Prostate gland (tissue), 2 donors: ENCODE data around the gene EFEMP2. TPM values are rescaled to one million over a fixed set of nuclear protein-coding genes. Genes with fewer than 3 reads are reported as not detected.

Experiments used
- DNase-seq: peaks from one replicate; pipeline ENCODE4 v3.0.0-alpha.2; 2019; ENCODE audit warnings: low spot score
- H3K27ac ChIP-seq, 2 donors: fragments of 200-600 bp; sonication (generic); 2 replicates each; pipeline ENCODE4 v1.5.1; 2017 to 2019
- H3K27me3 ChIP-seq: fragments of 200-600 bp; sonication (generic); replicated peaks from 2 replicates; pipeline ENCODE4 v1.5.1; 2019; ENCODE audit not compliant: insufficient read depth
- H3K36me3 ChIP-seq, 2 donors: fragments of 200-600 bp; sonication (generic); 1 replicate in 1 of 2; 2 replicates in 1 of 2; pipeline versions ENCODE4 v1.5.1 to v1.8.1; 2017 to 2019
- H3K4me1 ChIP-seq: fragments of 200-600 bp; sonication (generic); replicated peaks from 2 replicates; pipeline ENCODE4 v1.5.1; 2019
- H3K4me3 ChIP-seq, 2 donors: fragments of 200-600 bp; sonication (generic); 2 replicates each; pipeline ENCODE4 v1.5.1; 2017 to 2019
- H3K9me3 ChIP-seq: fragments of 200-600 bp; sonication (generic); 2 replicates; pipeline ENCODE4 v1.5.1; 2017
- POLR2A ChIP-seq: fragments of 450-650 bp; IDR thresholded peaks from one replicate; pipeline ENCODE4 v1.6.1; 2016; ENCODE audit warnings: antibody characterized with exemption, mild to moderate bottlenecking
- POLR2AphosphoS5 ChIP-seq: sonication (generic); formaldehyde crosslinking; IDR thresholded peaks from one replicate; pipeline ENCODE4 v1.6.1; 2017; ENCODE audit warnings: antibody characterized with exemption
- WGBS: methylation state at CpG from one replicate; pipeline ENCODE4 v1.1.5; 2018; 5-methylcytosine and 5-hydroxymethylcytosine counted together
- intact Hi-C: fragments of 100-400 bp; cut with DNase I; formaldehyde crosslinking; loops from one replicate; pipeline ENCODE4 v1.14.2; 2022
- total RNA-seq, 2 donors: library from RNA; depleted of rRNA; stranded (reverse); fragments of >200 nt; gene quantifications; one replicate each; pipeline ENCODE4 v1.1.0, GENCODE V29; 2016
- TF ChIP-seq, protein P1 (sequence below), 4 experiments: fragments of 200-600 bp in 2 of 4; fragments of 450-650 bp in 2 of 4; sonication (generic) in 2 of 4; IDR thresholded peaks; 1 replicate in 3 of 4; 2 replicates in 1 of 4; pipeline ENCODE4 v1.5.1; 2016 to 2019; ENCODE audit warnings: antibody characterized with exemption in 4 of 4, mild to moderate bottlenecking in 2 of 4, moderate library complexity in 2 of 4

Gene EFEMP2
- total RNA-seq, 2 donors from 2014 or later, result 40.0 to 84.5 TPM

DNA sequence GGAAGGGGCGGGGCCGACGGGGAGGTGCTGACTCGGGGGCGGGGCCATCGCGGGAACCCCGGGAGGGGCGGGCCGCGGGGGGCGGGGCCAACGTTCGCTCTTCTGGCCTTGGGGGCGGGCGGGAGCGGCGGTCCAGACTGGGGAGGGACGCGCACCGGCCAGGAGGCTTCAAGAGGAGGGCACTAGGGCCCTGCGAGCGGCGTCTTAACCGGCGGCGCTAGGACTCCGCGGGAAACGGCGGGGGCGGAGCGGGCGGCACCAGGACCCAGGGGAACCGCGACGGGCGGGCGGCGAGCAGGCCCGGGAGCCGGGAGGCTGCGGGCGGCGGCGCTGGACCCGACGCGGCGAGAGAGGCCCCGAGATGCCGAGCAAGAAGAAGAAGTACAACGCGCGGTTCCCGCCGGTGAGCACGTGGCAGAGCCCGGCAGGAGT, 46.6 kb upstream of the EFEMP2 start, which contains the start of gene DRAP1:
DRAP1 (plus strand) TSS at position 286 of the 432 bp plus-strand sequence; CDS start at position 362, 76 bp downstream.
- no peaks in the 10 kb centered on the region for H3K36me3 ChIP-seq
- no peaks in the 10 kb centered on the region for H3K9me3 ChIP-seq
- H3K4me3 ChIP-seq, result peak within 1 kb of the TSS; percentile 92 to 98
- H3K27me3 ChIP-seq, result no peaks in the 10 kb centered on the region
- peak within 1 kb of the TSS; percentile 89 to 92 for H3K27ac ChIP-seq
- under 1% methylated on average over 38 of the region's 59 CpGs for WGBS
- H3K4me1 ChIP-seq, result peaks cover 27% of the 10 kb centered on the region
- intact Hi-C loops, result loop anchor here (1.0 to 10.0 kb wide), 3 partner anchors 43 to 346 kb away; partner anchors contain the start of genes MUS81, RAB1B and SART1
- TF ChIP-seq POLR2A (peak; percentile 71), POLR2AphosphoS5 (peak; percentile 86)
- TF ChIP-seq, protein P1, sequence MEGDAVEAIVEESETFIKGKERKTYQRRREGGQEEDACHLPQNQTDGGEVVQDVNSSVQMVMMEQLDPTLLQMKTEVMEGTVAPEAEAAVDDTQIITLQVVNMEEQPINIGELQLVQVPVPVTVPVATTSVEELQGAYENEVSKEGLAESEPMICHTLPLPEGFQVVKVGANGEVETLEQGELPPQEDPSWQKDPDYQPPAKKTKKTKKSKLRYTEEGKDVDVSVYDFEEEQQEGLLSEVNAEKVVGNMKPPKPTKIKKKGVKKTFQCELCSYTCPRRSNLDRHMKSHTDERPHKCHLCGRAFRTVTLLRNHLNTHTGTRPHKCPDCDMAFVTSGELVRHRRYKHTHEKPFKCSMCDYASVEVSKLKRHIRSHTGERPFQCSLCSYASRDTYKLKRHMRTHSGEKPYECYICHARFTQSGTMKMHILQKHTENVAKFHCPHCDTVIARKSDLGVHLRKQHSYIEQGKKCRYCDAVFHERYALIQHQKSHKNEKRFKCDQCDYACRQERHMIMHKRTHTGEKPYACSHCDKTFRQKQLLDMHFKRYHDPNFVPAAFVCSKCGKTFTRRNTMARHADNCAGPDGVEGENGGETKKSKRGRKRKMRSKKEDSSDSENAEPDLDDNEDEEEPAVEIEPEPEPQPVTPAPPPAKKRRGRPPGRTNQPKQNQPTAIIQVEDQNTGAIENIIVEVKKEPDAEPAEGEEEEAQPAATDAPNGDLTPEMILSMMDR (IDR thresholded peaks at IDR 0.05), result peak in 3 of 4 experiments; percentile 12 to 27 (median 12)
- DNase-seq, result peak; percentile 99

DNA sequence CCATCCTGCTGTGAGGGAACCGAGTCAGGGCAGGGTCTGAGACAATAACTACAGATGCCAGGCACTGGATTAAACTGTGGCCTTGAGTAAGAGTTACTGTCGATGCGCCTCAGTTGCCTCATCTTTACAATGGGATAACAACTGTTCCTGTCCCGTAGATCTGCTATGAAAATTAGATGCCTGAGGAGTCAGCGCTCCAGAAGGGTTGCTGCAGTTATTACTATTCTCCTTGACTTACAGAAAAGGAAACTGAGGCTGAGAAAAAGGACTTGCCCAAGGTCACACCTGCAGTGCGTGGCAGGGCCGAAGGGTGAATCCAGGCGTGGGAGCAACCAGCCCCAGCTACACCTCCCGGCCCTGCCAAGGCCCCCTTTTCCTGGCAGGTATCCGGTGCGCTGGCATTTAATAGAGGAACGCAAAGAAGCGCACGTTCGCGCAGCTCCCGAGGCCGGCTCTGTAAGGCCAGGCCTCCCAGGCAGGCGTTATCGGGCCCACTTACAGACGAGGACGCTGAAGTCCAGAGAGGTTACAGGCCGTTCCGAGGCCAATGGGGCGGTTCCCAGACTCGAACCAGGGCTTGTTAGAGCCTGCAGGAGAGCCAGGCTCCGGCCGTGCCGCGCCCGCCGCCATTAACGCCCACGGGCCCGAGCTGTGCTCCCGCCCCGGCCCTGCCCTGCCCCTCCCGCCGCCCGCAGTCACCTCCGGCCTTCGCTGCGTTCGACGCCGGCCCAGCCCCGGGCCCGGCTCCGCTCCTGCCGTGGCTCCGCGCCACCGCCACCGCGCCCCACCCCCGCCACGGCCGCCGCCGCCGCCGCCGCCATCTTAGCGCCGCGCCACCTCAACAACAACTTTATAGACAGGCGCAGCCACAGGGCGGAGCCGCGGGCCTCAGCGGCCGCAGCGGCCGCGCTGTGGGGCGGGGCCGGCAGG, 45.9 kb upstream of the EFEMP2 start, which contains the start of gene C11orf68:
C11orf68 (minus strand) TSS at position 852 of the 930 bp plus-strand sequence; CDS start at position 821, 31 bp downstream.
- peaks cover 27% of the 10 kb centered on the region for H3K4me1 ChIP-seq
- peak; percentile 14 for TF ChIP-seq POLR2A
- TF ChIP-seq, protein P1 (IDR thresholded peaks at IDR 0.05), result no peak
- H3K36me3 ChIP-seq, result no peaks in the 10 kb centered on the region
- H3K27me3 ChIP-seq, result no peaks in the 10 kb centered on the region
- intact Hi-C loops, result loop anchor here (1.0 to 10.0 kb wide), 4 partner anchors 28 to 346 kb away; partner anchors contain the start of genes CCDC85B, MUS81, RAB1B and SART1
- H3K9me3 ChIP-seq, result no peaks in the 10 kb centered on the region
- H3K4me3 ChIP-seq, result peak within 1 kb of the TSS; percentile 92 to 98
- peak within 1 kb of the TSS; percentile 89 to 92 for H3K27ac ChIP-seq
- no peak for DNase-seq
- whole genome bisulfite sequencing, result 6% methylated on average over 49 of the region's 77 CpGs

DNA sequence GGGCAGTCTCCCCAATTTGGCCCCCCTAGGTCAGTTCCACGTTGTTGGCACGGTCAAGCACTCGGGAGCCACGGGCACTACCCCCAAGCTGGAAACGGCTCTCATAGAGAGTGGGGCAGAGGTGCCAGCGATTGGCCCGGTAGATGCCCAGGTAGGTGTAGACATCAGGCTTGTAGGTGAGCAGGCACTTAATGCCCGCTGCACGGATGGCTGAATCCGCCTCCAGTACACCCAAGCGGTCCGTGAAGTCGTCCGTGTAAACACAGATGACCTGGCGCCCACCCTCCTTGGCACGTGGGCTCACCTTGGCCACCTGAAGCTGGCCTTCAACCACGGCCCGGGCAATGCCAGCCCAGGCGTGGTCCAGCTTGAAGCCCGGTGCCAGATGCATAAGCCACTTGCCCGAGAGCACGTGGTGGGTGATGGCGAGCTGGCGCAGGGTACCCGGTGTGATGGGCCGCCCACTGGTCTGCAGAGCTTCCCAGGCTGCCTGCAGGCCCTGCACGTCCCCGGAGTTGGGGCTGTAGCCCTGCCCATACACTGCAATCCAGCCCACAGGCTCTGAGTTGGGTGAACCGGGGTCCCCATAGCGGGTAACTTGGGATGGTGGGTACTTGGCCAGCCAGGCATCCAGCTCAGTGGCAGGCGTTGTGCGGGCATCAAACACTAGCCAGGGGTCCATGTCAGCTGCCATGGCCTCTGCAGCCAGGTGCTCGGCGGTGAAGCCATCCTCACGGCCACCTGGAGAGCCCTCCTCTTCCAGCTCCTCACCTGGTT, 45.0 kb upstream of the EFEMP2 start:
- Histone ChIP-seq H3K4me1 (peaks cover 27% of the 10 kb centered on the region), H3K27me3 (no peaks in the 10 kb centered on the region), H3K27ac (peak overlapping the region; percentile 89 to 92), H3K4me3 (peak overlapping the region; percentile 92 to 98), H3K9me3 (no peaks in the 10 kb centered on the region), H3K36me3 (no peaks in the 10 kb centered on the region)
- intact Hi-C loops, result loop anchor here (1.0 to 10.0 kb wide), 3 partner anchors 27 to 347 kb away; partner anchors contain the start of genes CCDC85B, RAB1B and SART1
- DNase-seq, result no peak
- no peak for TF ChIP-seq POLR2A
- 72% methylated on average over 27 of the region's 35 CpGs for WGBS

DNA sequence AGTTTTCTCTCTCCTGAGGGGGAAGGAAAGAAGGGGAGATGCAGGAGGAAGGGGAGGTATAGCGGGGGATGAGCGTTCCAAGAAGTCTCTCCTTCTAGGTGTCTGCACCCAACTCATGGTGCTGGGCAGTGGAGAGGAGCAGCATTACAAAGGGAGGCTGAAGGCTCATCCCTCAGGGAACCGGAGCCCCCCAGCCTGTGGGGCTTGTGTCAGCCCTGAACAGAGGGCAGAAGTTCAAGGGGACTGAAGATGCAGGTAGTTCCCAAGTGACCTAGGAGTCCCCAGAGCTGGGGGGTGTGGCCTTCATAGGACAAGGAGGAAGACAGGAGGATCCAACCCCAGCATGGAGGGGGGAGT, 44.5 kb upstream of the EFEMP2 start:
- no peak for TF ChIP-seq POLR2A
- TF ChIP-seq, protein P1 (IDR thresholded peaks at IDR 0.05), result no peak
- no peak for TF ChIP-seq POLR2AphosphoS5
- H3K27ac ChIP-seq, result peak overlapping the region in 1 of 2 donors; percentile 92
- H3K9me3 ChIP-seq, result no peaks in the 10 kb centered on the region
- WGBS, result 85% methylated on average over 3 of the region's 3 CpGs
- no peaks in the 10 kb centered on the region for H3K36me3 ChIP-seq
- H3K4me1 ChIP-seq, result peaks cover 27% of the 10 kb centered on the region
- H3K4me3 ChIP-seq, result no peak overlapping the region
- no peaks in the 10 kb centered on the region for H3K27me3 ChIP-seq
- DNase-seq, result no peak
- intact Hi-C loops, result loop anchor here (5.0 to 10.0 kb wide), 2 partner anchors 45 to 348 kb away; partner anchors contain the start of genes RAB1B and SART1

DNA sequence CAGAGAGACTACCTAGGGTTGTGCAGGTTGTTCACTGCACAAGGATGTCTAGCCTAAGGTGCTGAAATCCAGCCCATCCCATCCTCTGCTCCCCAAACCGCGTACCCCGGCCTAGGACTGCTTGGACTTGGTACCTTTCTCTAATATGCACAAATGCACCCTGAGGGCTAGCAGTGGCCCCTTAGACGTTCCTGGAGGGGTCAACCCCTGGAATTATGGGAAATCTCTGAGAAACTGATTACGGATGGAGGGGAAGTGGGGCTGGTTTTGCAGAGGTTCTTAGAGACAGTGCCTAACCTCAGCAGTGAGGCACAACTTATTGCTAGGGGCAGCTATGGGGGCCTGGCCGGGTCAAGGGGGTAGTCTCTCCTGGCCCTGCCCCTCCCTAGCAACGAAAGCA, 43.8 kb upstream of the EFEMP2 start:
- H3K4me3 ChIP-seq, result no peak overlapping the region
- WGBS, result 76% methylated on average over 7 of the region's 7 CpGs
- H3K27me3 ChIP-seq, result no peaks in the 10 kb centered on the region
- peak overlapping the region in 1 of 2 donors; percentile 75 for H3K27ac ChIP-seq
- H3K36me3 ChIP-seq, result no peaks in the 10 kb centered on the region
- intact Hi-C loops, result loop anchor here (5.0 to 10.0 kb wide), 2 partner anchors 46 to 348 kb away; partner anchors contain the start of genes RAB1B and SART1
- no peak for DNase-seq
- TF ChIP-seq POLR2AphosphoS5 (no peak), POLR2A (no peak)
- TF ChIP-seq, protein P1 (IDR thresholded peaks at IDR 0.05), result no peak
- no peaks in the 10 kb centered on the region for H3K9me3 ChIP-seq
- peaks cover 27% of the 10 kb centered on the region for H3K4me1 ChIP-seq
